ENCODE measurements around the gene ABCG8.

ABCG8 gene

GRCh38 chr2:43852196-43852730 lies 13.5 kb downstream of the ABCG8 start:
- no peak for TF ChIP-seq CTCF (IDR thresholded peaks at IDR 0.05; ENCODE audit: poor library complexity, severe bottlenecking)
- Histone ChIP-seq H3K4me1 (ENCODE audit: insufficient read depth, poor library complexity, severe bottlenecking) (no peaks in the 10 kb centered on the region), H3K27ac (ENCODE audit: poor library complexity, severe bottlenecking) (no peak overlapping the region), H3K9me3 (ENCODE audit: severe bottlenecking) (no peaks in the 10 kb centered on the region), H3K4me3 (ENCODE audit: severe bottlenecking) (no peak overlapping the region), H3K36me3 (ENCODE audit: low read depth) (no peaks in the 10 kb centered on the region), H3K27me3 (ENCODE audit: insufficient read depth, poor library complexity, severe bottlenecking) (peaks cover 2% of the 10 kb centered on the region)
- ATAC-seq (ENCODE audit: low read depth) (no peak), DNase-seq (ENCODE audit: low spot score) (no peak)

- H3K36me3 ChIP-seq (ENCODE audit: low read depth) = no peaks in the 10 kb centered on the region
- no peak for TF ChIP-seq CTCF (IDR thresholded peaks at IDR 0.05; ENCODE audit: poor library complexity, severe bottlenecking)
- DNase-seq (ENCODE audit: low spot score) = no peak
- H3K27ac ChIP-seq (ENCODE audit: poor library complexity, severe bottlenecking) = no peak overlapping the region
- peaks cover 7% of the 10 kb centered on the region for H3K27me3 ChIP-seq (ENCODE audit: insufficient read depth, poor library complexity, severe bottlenecking)
- H3K4me1 ChIP-seq (ENCODE audit: insufficient read depth, poor library complexity, severe bottlenecking) = no peaks in the 10 kb centered on the region
- no peak overlapping the region for H3K4me3 ChIP-seq (ENCODE audit: severe bottlenecking)
- no peak for ATAC-seq (ENCODE audit: low read depth)
- no peaks in the 10 kb centered on the region for H3K9me3 ChIP-seq (ENCODE audit: severe bottlenecking)
These were observed 14.6 kb downstream of the ABCG8 start for GRCh38 chr2:43853141-43854081.

- DNase-seq (ENCODE audit: low spot score) (no peak), ATAC-seq (ENCODE audit: low read depth) (no peak)
- peaks cover 7% of the 10 kb centered on the region for H3K27me3 ChIP-seq (ENCODE audit: insufficient read depth, poor library complexity, severe bottlenecking)
- TF ChIP-seq CTCF (IDR thresholded peaks at IDR 0.05; ENCODE audit: poor library complexity, severe bottlenecking) = no peak
- H3K4me1 ChIP-seq (ENCODE audit: insufficient read depth, poor library complexity, severe bottlenecking) = no peaks in the 10 kb centered on the region
- no peaks in the 10 kb centered on the region for H3K36me3 ChIP-seq (ENCODE audit: low read depth)
- no peak overlapping the region for H3K4me3 ChIP-seq (ENCODE audit: severe bottlenecking)
- H3K27ac ChIP-seq (ENCODE audit: poor library complexity, severe bottlenecking) = no peak overlapping the region
- H3K9me3 ChIP-seq (ENCODE audit: severe bottlenecking) = no peaks in the 10 kb centered on the region
These were observed 15.9 kb downstream of the ABCG8 start for GRCh38 chr2:43854671-43855070.

- no peak overlapping the region for H3K4me3 ChIP-seq (ENCODE audit: severe bottlenecking)
- no peaks in the 10 kb centered on the region for H3K36me3 ChIP-seq (ENCODE audit: low read depth)
- no peak for TF ChIP-seq CTCF (IDR thresholded peaks at IDR 0.05; ENCODE audit: poor library complexity, severe bottlenecking)
- ATAC-seq (ENCODE audit: low read depth) (no peak), DNase-seq (ENCODE audit: low spot score) (no peak)
- H3K9me3 ChIP-seq (ENCODE audit: severe bottlenecking) = no peaks in the 10 kb centered on the region
- H3K27ac ChIP-seq (ENCODE audit: poor library complexity, severe bottlenecking) = no peak overlapping the region
- no peaks in the 10 kb centered on the region for H3K4me1 ChIP-seq (ENCODE audit: insufficient read depth, poor library complexity, severe bottlenecking)
- peaks cover 7% of the 10 kb centered on the region for H3K27me3 ChIP-seq (ENCODE audit: insufficient read depth, poor library complexity, severe bottlenecking)
These were observed 16.5 kb downstream of the ABCG8 start for GRCh38 chr2:43855292-43855691.

- no peak for DNase-seq (ENCODE audit: low spot score)
- no peak for ATAC-seq (ENCODE audit: low read depth)
These were observed 33.4 kb downstream of the ABCG8 start for GRCh38 chr2:43872151-43872550.

More at GRCh38 chr2:43872151-43872550, 33.4 kb downstream of the ABCG8 start:
- TF ChIP-seq CTCF (IDR thresholded peaks at IDR 0.05; ENCODE audit: poor library complexity, severe bottlenecking) = no peak
- Histone ChIP-seq H3K27me3 (ENCODE audit: insufficient read depth, poor library complexity, severe bottlenecking) (peaks cover 12% of the 10 kb centered on the region), H3K36me3 (ENCODE audit: low read depth) (no peaks in the 10 kb centered on the region), H3K4me1 (ENCODE audit: insufficient read depth, poor library complexity, severe bottlenecking) (no peaks in the 10 kb centered on the region), H3K27ac (ENCODE audit: poor library complexity, severe bottlenecking) (no peak overlapping the region), H3K4me3 (ENCODE audit: severe bottlenecking) (no peak overlapping the region), H3K9me3 (ENCODE audit: severe bottlenecking) (no peaks in the 10 kb centered on the region)
